ENCODE data around the gene TMEM181.
"Not testable (repeated sequence)": the region's sequence is repeated elsewhere in the genome, so short reads cannot be mapped to it uniquely, and the experiment has no call there.

Gene TMEM181

GRCh38 chr6:158639056-158639455 lies 79.2 kb downstream of the TMEM181 start:
- no peak for DNase-seq (ENCODE audit: low spot score)

- no peak for DNase-seq (ENCODE audit: low spot score)
Observed at GRCh38 chr6:158640519-158640918, 80.6 kb downstream of the TMEM181 start.

- DNase-seq (ENCODE audit: low spot score), result no peak
Observed at GRCh38 chr6:158642097-158642601, 82.3 kb downstream of the TMEM181 start.

- DNase-seq (ENCODE audit: low spot score), result no peak
Observed at GRCh38 chr6:158643836-158644230, 83.9 kb downstream of the TMEM181 start.

GRCh38 chr6:158644231-158645063 lies 84.6 kb downstream of the TMEM181 start, which contains the start of gene DYNLT1:
TSS of gene DYNLT1 (minus strand) at chr6:158644743. CDS start at chr6:158644708, 35 bp downstream.
- peak; percentile 99 for DNase-seq (ENCODE audit: low spot score)

- DNase-seq (ENCODE audit: low spot score), result no peak
Observed at GRCh38 chr6:158645064-158646022, 85.5 kb downstream of the TMEM181 start.

GRCh38 chr6:158646023-158646910 lies 86.4 kb downstream of the TMEM181 start:
- DNase-seq (ENCODE audit: low spot score), result no peak

- DNase-seq (ENCODE audit: low spot score), result no peak
Observed at GRCh38 chr6:158647501-158647900, 87.6 kb downstream of the TMEM181 start.

- DNase-seq (ENCODE audit: low spot score), result no peak
Observed at GRCh38 chr6:158648682-158649131, 88.8 kb downstream of the TMEM181 start.

GRCh38 chr6:158649289-158650143 lies 89.6 kb downstream of the TMEM181 start, which contains the start of gene SYTL3:
TSS of gene SYTL3 (plus strand) at chr6:158650054. CDS start at chr6:158663269, 13,215 bp downstream.
- no peak for DNase-seq (ENCODE audit: low spot score)

- DNase-seq (ENCODE audit: low spot score), result not testable (repeated sequence)
Observed at GRCh38 chr6:158651981-158652737, 92.3 kb downstream of the TMEM181 start.

- DNase-seq (ENCODE audit: low spot score), result no peak
Observed at GRCh38 chr6:158653577-158654354, 93.9 kb downstream of the TMEM181 start.

- no peak for DNase-seq (ENCODE audit: low spot score)
Observed at GRCh38 chr6:158654498-158654897, 94.6 kb downstream of the TMEM181 start.

- no peak for DNase-seq (ENCODE audit: low spot score)
Observed at GRCh38 chr6:158654960-158655489, 95.1 kb downstream of the TMEM181 start.

GRCh38 chr6:158655569-158656450 lies 95.9 kb downstream of the TMEM181 start:
- no peak for DNase-seq (ENCODE audit: low spot score)

GRCh38 chr6:158656986-158657385 lies 97.1 kb downstream of the TMEM181 start:
- DNase-seq (ENCODE audit: low spot score), result not testable (repeated sequence)

GRCh38 chr6:158660333-158660754 lies 100.5 kb downstream of the TMEM181 start:
- DNase-seq (ENCODE audit: low spot score), result peak; percentile 72

Measured in D341Med (cell line).